Choroid plexus epithelial cell (primary cell): Measurements from ENCODE around the gene DIO1.

Experiments
- DNase-seq: peaks from one replicate; pipeline ENCODE4 v3.0.0-alpha.2; 2010; ENCODE audit warnings: low read depth
- H3K4me3 ChIP-seq: 2 replicates; pipeline ENCODE4 v1.5.1; 2011; ENCODE audit warnings: low read depth, mild to moderate bottlenecking, control low read depth, low read length, moderate library complexity
- CTCF ChIP-seq: conservative IDR thresholded peaks from 2 replicates; pipeline ENCODE4 v1.5.1; 2011; ENCODE audit warnings: low read depth, mild to moderate bottlenecking, control low read depth, inconsistent platforms, low read length, moderate library complexity

The DIO1 gene

GRCh38 chr1:53942127-53942957, 48.4 kb downstream of the DIO1 start:
- H3K4me3 ChIP-seq, result no peak overlapping the region
- TF ChIP-seq CTCF, result no peak
- peak; percentile 30 for DNase-seq

- DNase-seq, result no peak
- no peak for TF ChIP-seq CTCF
- H3K4me3 ChIP-seq, result no peak overlapping the region
Measured at GRCh38 chr1:53943090-53943489, 49.1 kb downstream of the DIO1 start.

- H3K4me3 ChIP-seq, result no peak overlapping the region
- no peak for DNase-seq
- no peak for TF ChIP-seq CTCF
Measured at GRCh38 chr1:53943490-53944043, 49.6 kb downstream of the DIO1 start.

- peak overlapping the region; percentile 98 for H3K4me3 ChIP-seq
- TF ChIP-seq CTCF, result no peak
- peak; percentile 27 for DNase-seq
Measured at GRCh38 chr1:53944469-53945182, 50.6 kb downstream of the DIO1 start.

- peak overlapping the region; percentile 98 for H3K4me3 ChIP-seq
- DNase-seq, result no peak
- no peak for TF ChIP-seq CTCF
Measured at GRCh38 chr1:53945183-53945432, 51.1 kb downstream of the DIO1 start.

- peak within 1 kb of the TSS; percentile 98 for H3K4me3 ChIP-seq
- DNase-seq, result peak; percentile 98
- TF ChIP-seq CTCF, result no peak
Measured at GRCh38 chr1:53945433-53946251, 51.7 kb downstream of the DIO1 start, which contains the start of gene IFT25. IFT25 (minus strand) TSS chr1:53945699; CDS start chr1:53940082, 5,617 bp downstream.
